Activated naive CD4-positive, alpha-beta T cell treated with anti-CD3 and anti-CD28 coated beads, Interleukin-2, amount 50 U/mL, for 24 hours (primary cell): ENCODE results near the gene TEX19.

Experiments
- H3K27ac Mint-ChIP-seq: one replicate; pipeline ENCODE4 v1.8.0; 2021; ENCODE audit warnings: mild to moderate bottlenecking, mixed read lengths
- H3K27me3 Mint-ChIP-seq: one replicate; pipeline ENCODE4 v1.8.0; 2021; ENCODE audit warnings: mixed read lengths
- H3K36me3 Mint-ChIP-seq: one replicate; pipeline ENCODE4 v1.8.0; 2021; ENCODE audit warnings: mixed read lengths
- H3K4me1 Mint-ChIP-seq: one replicate; pipeline ENCODE4 v1.8.0; 2021; ENCODE audit warnings: mixed read lengths
- H3K4me3 Mint-ChIP-seq: one replicate; pipeline ENCODE4 v1.8.0; 2021; ENCODE audit warnings: mild to moderate bottlenecking, mixed read lengths
- H3K9me3 Mint-ChIP-seq: one replicate; pipeline ENCODE4 v1.8.0; 2021; ENCODE audit warnings: mixed read lengths

The TEX19 gene

GRCh38 chr17:82318772-82319606 lies 40.1 kb upstream of the TEX19 start:
- no peaks in the 10 kb centered on the region for H3K9me3 Mint-ChIP-seq
- peaks cover 3% of the 10 kb centered on the region for H3K36me3 Mint-ChIP-seq
- peaks cover 20% of the 10 kb centered on the region for H3K4me1 Mint-ChIP-seq
- no peak overlapping the region for H3K27ac Mint-ChIP-seq
- H3K4me3 Mint-ChIP-seq = no peak overlapping the region
- H3K27me3 Mint-ChIP-seq = no peaks in the 10 kb centered on the region

DNA sequence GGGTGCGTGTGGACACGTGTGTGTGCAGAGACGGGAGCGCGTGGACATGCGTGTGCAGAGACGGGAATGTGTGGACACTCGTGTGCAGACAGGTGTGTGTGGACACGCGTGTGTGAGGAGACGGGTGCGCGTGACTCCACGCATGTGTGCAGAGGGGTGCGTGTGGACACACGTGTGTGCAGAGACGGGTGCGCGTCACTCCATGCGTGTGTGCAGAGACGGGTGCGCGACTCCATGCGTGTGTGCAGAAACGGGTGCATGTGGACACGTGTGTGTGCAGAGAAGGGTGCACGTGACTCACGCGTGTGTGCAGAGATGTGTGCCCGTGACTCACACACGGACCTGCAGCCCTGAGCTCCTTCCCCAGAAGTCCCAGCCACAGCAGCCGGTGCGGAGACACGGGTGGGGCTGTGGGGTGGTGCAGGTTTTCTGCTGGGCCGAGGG lies 39.4 kb upstream of the TEX19 start:
- Mint-ChIP-seq H3K9me3 (no peaks in the 10 kb centered on the region), H3K4me3 (no peak overlapping the region), H3K27ac (no peak overlapping the region), H3K27me3 (no peaks in the 10 kb centered on the region), H3K4me1 (peaks cover 22% of the 10 kb centered on the region), H3K36me3 (peaks cover 3% of the 10 kb centered on the region)

DNA sequence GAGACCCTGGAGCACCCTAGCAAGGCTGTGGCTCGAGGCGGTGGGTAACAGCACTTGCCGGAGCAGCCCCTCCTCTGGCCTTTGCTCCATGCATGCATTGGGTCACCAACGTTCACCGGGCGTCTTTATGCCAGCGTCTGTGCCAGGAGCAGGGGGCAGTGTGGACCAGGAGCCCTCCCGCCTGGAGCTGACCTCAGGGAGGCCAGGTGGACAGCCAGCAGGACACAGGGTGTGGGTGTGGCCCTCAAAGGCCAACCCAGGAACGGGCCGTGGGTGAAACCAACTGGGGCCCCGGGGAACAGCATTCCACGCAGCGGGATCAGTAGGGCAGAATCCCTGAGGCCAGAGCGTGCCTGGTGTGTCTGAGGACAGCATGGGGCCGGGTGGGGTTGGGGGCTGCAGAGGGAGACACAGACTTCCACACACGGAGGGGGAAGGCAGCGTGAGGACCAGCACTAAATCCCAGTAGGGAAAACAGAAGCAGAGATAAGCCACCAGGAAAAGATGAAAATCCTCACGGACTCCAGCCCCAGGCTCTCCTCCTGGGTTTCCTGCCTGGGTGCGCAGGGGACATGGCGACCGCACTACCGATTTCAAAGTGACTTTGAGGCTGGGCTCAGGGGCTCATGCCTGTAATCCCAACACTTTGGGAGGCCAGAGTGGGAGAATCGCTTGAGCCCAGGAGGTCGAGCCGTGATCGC lies 38.8 kb upstream of the TEX19 start:
- Mint-ChIP-seq H3K4me1 (peaks cover 28% of the 10 kb centered on the region), H3K27ac (peak overlapping the region; percentile 99), H3K9me3 (no peaks in the 10 kb centered on the region), H3K4me3 (peak overlapping the region; percentile 49), H3K27me3 (no peaks in the 10 kb centered on the region), H3K36me3 (peaks cover 3% of the 10 kb centered on the region)

GRCh38 chr17:82320956-82321927 lies 37.8 kb upstream of the TEX19 start:
- H3K27me3 Mint-ChIP-seq = no peaks in the 10 kb centered on the region

DNA sequence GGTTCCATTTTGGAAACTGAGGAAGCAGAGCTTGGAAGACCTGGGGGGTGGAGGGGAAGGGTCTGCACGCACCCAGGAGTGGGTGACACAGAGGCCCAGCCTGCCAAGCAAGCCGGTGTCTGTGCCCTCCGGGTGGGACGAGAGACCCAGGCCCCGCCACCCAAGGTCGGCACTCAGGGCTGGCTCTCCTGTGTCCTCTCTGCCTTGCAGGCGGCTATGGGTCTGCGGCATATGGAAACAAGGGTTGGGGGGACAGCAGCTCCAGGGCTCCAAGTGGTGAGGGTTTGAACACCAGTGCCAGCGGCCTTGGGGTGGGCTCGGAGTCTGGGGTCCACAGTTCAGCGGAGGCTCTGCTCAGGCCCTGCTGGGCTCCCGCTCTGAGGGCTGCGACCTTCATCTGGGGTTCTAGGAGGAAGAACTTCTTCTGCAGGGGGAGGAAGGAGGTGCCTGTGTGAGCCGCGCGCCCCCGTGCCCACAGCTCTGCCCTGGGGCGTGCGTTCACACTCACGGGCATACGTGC lies 37.0 kb upstream of the TEX19 start:
- Mint-ChIP-seq H3K27ac (peak overlapping the region; percentile 90), H3K4me3 (peak overlapping the region; percentile 88), H3K36me3 (no peaks in the 10 kb centered on the region), H3K9me3 (no peaks in the 10 kb centered on the region), H3K4me1 (peaks cover 22% of the 10 kb centered on the region), H3K27me3 (no peaks in the 10 kb centered on the region)

More at GRCh38 chr17:82320956-82321927, 37.8 kb upstream of the TEX19 start:
- Mint-ChIP-seq H3K36me3 (no peaks in the 10 kb centered on the region), H3K9me3 (no peaks in the 10 kb centered on the region), H3K27ac (peak overlapping the region; percentile 99), H3K4me1 (peaks cover 22% of the 10 kb centered on the region), H3K4me3 (peak overlapping the region; percentile 88)

GRCh38 chr17:82322526-82323453 lies 36.3 kb upstream of the TEX19 start:
- H3K9me3 Mint-ChIP-seq = no peaks in the 10 kb centered on the region
- peak overlapping the region; percentile 90 for H3K27ac Mint-ChIP-seq
- H3K4me3 Mint-ChIP-seq = peak overlapping the region; percentile 88
- H3K4me1 Mint-ChIP-seq = peaks cover 22% of the 10 kb centered on the region
- no peaks in the 10 kb centered on the region for H3K36me3 Mint-ChIP-seq
- no peaks in the 10 kb centered on the region for H3K27me3 Mint-ChIP-seq

DNA sequence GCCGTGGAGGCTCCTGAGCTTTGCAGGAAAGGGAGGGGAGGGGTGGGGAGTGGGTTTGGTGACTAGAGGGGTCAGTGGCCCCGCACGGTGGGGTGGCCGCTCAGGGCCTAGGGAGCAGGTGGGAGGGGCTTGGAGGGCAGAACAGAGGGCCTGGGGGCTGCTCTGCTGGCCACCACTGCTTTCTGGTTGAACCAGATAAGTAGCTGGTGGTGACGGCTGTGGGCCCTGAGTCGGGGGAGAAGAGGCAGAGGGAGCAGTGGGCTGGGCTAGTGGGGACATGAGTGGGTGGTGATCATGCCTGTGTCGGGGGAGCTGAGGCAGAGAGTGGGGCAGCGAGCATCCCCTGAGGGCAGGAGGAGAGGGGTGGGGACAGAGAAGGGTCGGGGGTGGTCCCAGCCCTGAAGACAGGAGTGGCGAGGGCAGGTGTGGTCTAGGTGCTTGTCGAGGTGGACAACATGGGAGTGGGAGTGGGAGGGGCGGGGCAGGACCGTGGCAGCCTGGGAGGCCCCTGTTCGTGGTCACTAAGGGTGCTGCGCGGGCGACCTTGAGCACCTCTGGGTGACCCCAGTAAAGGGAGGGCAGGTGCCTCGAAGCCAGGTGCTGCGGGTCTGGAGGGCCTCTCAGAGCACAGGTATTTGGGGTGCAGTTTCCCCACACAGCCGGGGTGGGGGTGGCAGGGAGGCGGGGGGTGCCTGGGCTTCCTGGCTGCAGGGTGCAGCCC lies 35.4 kb upstream of the TEX19 start:
- Mint-ChIP-seq H3K27ac (no peak overlapping the region), H3K27me3 (no peaks in the 10 kb centered on the region), H3K4me3 (peak overlapping the region; percentile 30), H3K36me3 (no peaks in the 10 kb centered on the region), H3K9me3 (no peaks in the 10 kb centered on the region), H3K4me1 (peaks cover 22% of the 10 kb centered on the region)

DNA sequence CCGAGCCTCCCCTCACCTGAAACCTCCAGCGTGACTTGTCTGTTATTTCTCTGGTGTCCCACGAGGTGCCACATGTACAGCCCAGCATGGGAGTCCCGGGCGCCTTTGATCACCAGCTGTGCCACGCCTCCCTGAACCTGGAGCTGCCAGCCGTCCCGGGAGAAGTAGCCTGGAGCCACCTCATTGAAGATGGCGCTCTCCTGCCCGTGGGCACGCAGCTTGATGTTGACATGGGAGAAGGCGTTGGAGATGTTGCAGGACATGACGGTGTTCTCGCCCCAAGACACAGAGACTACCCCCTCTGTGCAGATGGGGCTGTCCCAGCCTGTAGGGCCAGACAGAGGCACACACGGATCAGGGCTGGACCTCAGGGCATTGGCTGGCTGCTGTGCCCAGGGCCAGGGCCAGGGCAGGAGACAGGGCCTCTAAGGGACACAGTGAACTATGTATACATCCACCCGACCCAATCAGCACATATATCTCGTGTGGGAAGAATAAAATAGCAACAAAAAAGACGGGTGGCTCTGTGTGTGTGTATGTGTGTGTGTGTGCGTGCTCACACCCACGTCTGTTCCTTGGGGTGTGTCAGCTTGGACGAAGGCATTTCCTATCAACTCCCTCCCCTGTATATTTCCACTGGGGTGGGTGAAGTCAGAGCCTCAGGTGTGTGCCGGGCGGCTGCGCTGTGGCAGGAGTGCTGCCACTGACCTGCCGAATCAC lies 34.3 kb upstream of the TEX19 start:
- peak overlapping the region; percentile 55 for H3K27ac Mint-ChIP-seq
- H3K36me3 Mint-ChIP-seq = no peaks in the 10 kb centered on the region
- H3K4me3 Mint-ChIP-seq = no peak overlapping the region
- no peaks in the 10 kb centered on the region for H3K9me3 Mint-ChIP-seq
- peaks cover 22% of the 10 kb centered on the region for H3K4me1 Mint-ChIP-seq
- H3K27me3 Mint-ChIP-seq = no peaks in the 10 kb centered on the region

GRCh38 chr17:82325286-82326180 lies 33.5 kb upstream of the TEX19 start:
- H3K4me3 Mint-ChIP-seq = no peak overlapping the region
- peaks cover 21% of the 10 kb centered on the region for H3K4me1 Mint-ChIP-seq
- H3K9me3 Mint-ChIP-seq = no peaks in the 10 kb centered on the region
- no peaks in the 10 kb centered on the region for H3K36me3 Mint-ChIP-seq
- no peaks in the 10 kb centered on the region for H3K27me3 Mint-ChIP-seq
- peak overlapping the region; percentile 12 for H3K27ac Mint-ChIP-seq

GRCh38 chr17:82327289-82327688 lies 31.8 kb upstream of the TEX19 start:
- no peaks in the 10 kb centered on the region for H3K9me3 Mint-ChIP-seq
- no peak overlapping the region for H3K4me3 Mint-ChIP-seq
- no peak overlapping the region for H3K27ac Mint-ChIP-seq
- no peaks in the 10 kb centered on the region for H3K36me3 Mint-ChIP-seq
- H3K27me3 Mint-ChIP-seq = no peaks in the 10 kb centered on the region
- H3K4me1 Mint-ChIP-seq = peaks cover 10% of the 10 kb centered on the region

- Mint-ChIP-seq H3K27me3 (no peaks in the 10 kb centered on the region), H3K9me3 (no peaks in the 10 kb centered on the region), H3K36me3 (no peaks in the 10 kb centered on the region), H3K4me1 (peaks cover 13% of the 10 kb centered on the region), H3K4me3 (no peak overlapping the region), H3K27ac (no peak overlapping the region)
These were observed 31.3 kb upstream of the TEX19 start for GRCh38 chr17:82327757-82328140.

GRCh38 chr17:82328141-82328993 lies 30.7 kb upstream of the TEX19 start:
- Mint-ChIP-seq H3K4me1 (peaks cover 17% of the 10 kb centered on the region), H3K27me3 (no peaks in the 10 kb centered on the region), H3K36me3 (no peaks in the 10 kb centered on the region), H3K4me3 (no peak overlapping the region), H3K27ac (no peak overlapping the region), H3K9me3 (no peaks in the 10 kb centered on the region)
